Activated T-cell treated with anti-CD3 and anti-CD28 coated beads, Interleukin-2, amount 50 U/mL, for 72 hours (primary cell): ENCODE data around the gene TMEM40. TPM values are rescaled to one million over a fixed set of nuclear protein-coding genes. Genes with fewer than 3 reads are reported as not detected.
"Not testable (repeated sequence)": the region's sequence is repeated elsewhere in the genome, so short reads cannot be mapped to it uniquely, and the experiment has no call there.

Experiments
- ATAC-seq, 2 donors: fragments of 150-1000 bp; cut with Tn5 transposase; replicated peaks in 1 of 2; 2 replicates each; pipeline ENCODE4 v1.10.0; 2021; ENCODE audit warnings: moderate library complexity in 2 of 2, mild to moderate bottlenecking in 1 of 2
- DNase-seq, 2 donors: peaks; one replicate each; pipeline ENCODE4 v3.0.0; 2021 to 2022; ENCODE audit warnings: mixed read lengths in 1 of 2
- H3K27ac Mint-ChIP-seq: one replicate; pipeline ENCODE4 v1.8.0; 2022; ENCODE audit warnings: mild to moderate bottlenecking, moderate library complexity, mixed read lengths
- H3K27me3 Mint-ChIP-seq: one replicate; pipeline ENCODE4 v1.8.0; 2022; ENCODE audit warnings: low read depth, mixed read lengths
- H3K36me3 Mint-ChIP-seq, 2 donors: one replicate each; pipeline ENCODE4 v1.8.0; 2022; ENCODE audit warnings: mixed read lengths in 2 of 2, mild to moderate bottlenecking in 1 of 2; ENCODE audit not compliant: insufficient read depth in 2 of 2
- H3K4me1 Mint-ChIP-seq: one replicate; pipeline ENCODE4 v1.8.0; 2022; ENCODE audit warnings: low read depth, mixed read lengths
- H3K4me3 Mint-ChIP-seq, 2 donors: one replicate each; pipeline ENCODE4 v1.8.0; 2022; ENCODE audit warnings: mild to moderate bottlenecking in 2 of 2, mixed read lengths in 2 of 2, moderate library complexity in 2 of 2
- H3K9me3 Mint-ChIP-seq, 2 donors: one replicate each; pipeline ENCODE4 v1.8.0; 2022; ENCODE audit warnings: mixed read lengths in 2 of 2
- total RNA-seq, 2 donors: library from RNA; stranded (reverse); gene quantifications; one replicate each; pipeline ENCODE4 v1.2.3, GENCODE V29; 2022

TMEM40 gene
- total RNA-seq, 2 donors from 2014 or later = not detected

GRCh38 chr3:12733566-12733965 lies 25.5 kb downstream of the TMEM40 start:
- Mint-ChIP-seq H3K27me3 (peaks cover 6% of the 10 kb centered on the region), H3K4me1 (no peaks in the 10 kb centered on the region), H3K36me3 (no peaks in the 10 kb centered on the region), H3K4me3 (no peak overlapping the region), H3K9me3 (no peaks in the 10 kb centered on the region), H3K27ac (no peak overlapping the region)
- ATAC-seq (no peak), DNase-seq (no peak)

- H3K27ac Mint-ChIP-seq = no peak overlapping the region
- no peak for ATAC-seq
- no peaks in the 10 kb centered on the region for H3K4me1 Mint-ChIP-seq
Measured at GRCh38 chr3:12730506-12731242, 28.4 kb downstream of the TMEM40 start.

GRCh38 chr3:12729051-12729651 lies 29.9 kb downstream of the TMEM40 start:
- Mint-ChIP-seq H3K4me1 (no peaks in the 10 kb centered on the region), H3K4me3 (no peak overlapping the region), H3K27ac (no peak overlapping the region), H3K36me3 (no peaks in the 10 kb centered on the region), H3K9me3 (no peaks in the 10 kb centered on the region), H3K27me3 (peaks cover 6% of the 10 kb centered on the region)
- ATAC-seq (no peak), DNase-seq (no peak)

More at GRCh38 chr3:12730506-12731242, 28.4 kb downstream of the TMEM40 start:
- DNase-seq = no peak
- Mint-ChIP-seq H3K36me3 (no peaks in the 10 kb centered on the region), H3K4me3 (no peak overlapping the region), H3K27me3 (peaks cover 6% of the 10 kb centered on the region), H3K9me3 (no peaks in the 10 kb centered on the region)

- Mint-ChIP-seq H3K4me3 (no peak overlapping the region), H3K4me1 (no peaks in the 10 kb centered on the region), H3K36me3 (no peaks in the 10 kb centered on the region), H3K27me3 (peaks cover 6% of the 10 kb centered on the region), H3K27ac (no peak overlapping the region), H3K9me3 (no peaks in the 10 kb centered on the region)
- no peak for ATAC-seq
- no peak for DNase-seq
Measured at GRCh38 chr3:12727937-12728336, 31.1 kb downstream of the TMEM40 start.

GRCh38 chr3:12727481-12727880 lies 31.6 kb downstream of the TMEM40 start:
- no peak for ATAC-seq
- DNase-seq = no peak
- Mint-ChIP-seq H3K27me3 (peaks cover 2% of the 10 kb centered on the region), H3K27ac (no peak overlapping the region), H3K4me1 (no peaks in the 10 kb centered on the region), H3K9me3 (no peaks in the 10 kb centered on the region), H3K36me3 (no peaks in the 10 kb centered on the region), H3K4me3 (no peak overlapping the region)

GRCh38 chr3:12725436-12725835 lies 33.6 kb downstream of the TMEM40 start:
- no peak overlapping the region for H3K27ac Mint-ChIP-seq
- H3K9me3 Mint-ChIP-seq = no peaks in the 10 kb centered on the region
- no peak overlapping the region for H3K4me3 Mint-ChIP-seq
- H3K27me3 Mint-ChIP-seq = no peaks in the 10 kb centered on the region
- ATAC-seq (no peak), DNase-seq (no peak)
- H3K36me3 Mint-ChIP-seq = no peaks in the 10 kb centered on the region
- H3K4me1 Mint-ChIP-seq = peaks cover 2% of the 10 kb centered on the region

GRCh38 chr3:12724794-12725193 lies 34.3 kb downstream of the TMEM40 start:
- H3K27me3 Mint-ChIP-seq = peaks cover 2% of the 10 kb centered on the region

GRCh38 chr3:12723362-12723761 lies 35.7 kb downstream of the TMEM40 start:
- not testable (repeated sequence) for DNase-seq, H3K27ac Mint-ChIP-seq, ATAC-seq, H3K9me3 Mint-ChIP-seq, H3K36me3 Mint-ChIP-seq, H3K4me3 Mint-ChIP-seq, H3K27me3 Mint-ChIP-seq
- H3K4me1 Mint-ChIP-seq = peaks cover 14% of the 10 kb centered on the region

More at GRCh38 chr3:12724794-12725193, 34.3 kb downstream of the TMEM40 start:
- peaks cover 9% of the 10 kb centered on the region for H3K4me1 Mint-ChIP-seq
- no peak for ATAC-seq
- no peak overlapping the region for H3K4me3 Mint-ChIP-seq
- no peaks in the 10 kb centered on the region for H3K36me3 Mint-ChIP-seq
- no peaks in the 10 kb centered on the region for H3K9me3 Mint-ChIP-seq
- H3K27ac Mint-ChIP-seq = no peak overlapping the region
- no peak for DNase-seq

- Mint-ChIP-seq H3K27me3 (peaks cover 8% of the 10 kb centered on the region), H3K36me3 (no peaks in the 10 kb centered on the region), H3K4me1 (peaks cover 14% of the 10 kb centered on the region), H3K9me3 (no peaks in the 10 kb centered on the region), H3K27ac (no peak overlapping the region), H3K4me3 (no peak overlapping the region)
- no peak for ATAC-seq
- DNase-seq = no peak
Measured at GRCh38 chr3:12722226-12722625, 36.8 kb downstream of the TMEM40 start.

GRCh38 chr3:12719984-12720898 lies 38.8 kb downstream of the TMEM40 start:
- Mint-ChIP-seq H3K27me3 (peaks cover 8% of the 10 kb centered on the region), H3K9me3 (no peaks in the 10 kb centered on the region), H3K4me3 (peak overlapping the region; percentile 2 to 72), H3K36me3 (no peaks in the 10 kb centered on the region), H3K4me1 (peaks cover 14% of the 10 kb centered on the region), H3K27ac (no peak overlapping the region)
- DNase-seq (peak; percentile 68 to 70), ATAC-seq (peak; percentile 80 to 92)

- ATAC-seq = no peak
Measured at GRCh38 chr3:12719541-12719940, 39.5 kb downstream of the TMEM40 start.

GRCh38 chr3:12716605-12717151 lies 42.4 kb downstream of the TMEM40 start:
- no peak for ATAC-seq
- no peaks in the 10 kb centered on the region for H3K9me3 Mint-ChIP-seq
- peak overlapping the region; percentile 75 for H3K27ac Mint-ChIP-seq
- H3K4me3 Mint-ChIP-seq = no peak overlapping the region
- no peak for DNase-seq
- H3K36me3 Mint-ChIP-seq = no peaks in the 10 kb centered on the region
- peaks cover 14% of the 10 kb centered on the region for H3K4me1 Mint-ChIP-seq
- H3K27me3 Mint-ChIP-seq = peaks cover 8% of the 10 kb centered on the region

More at GRCh38 chr3:12719541-12719940, 39.5 kb downstream of the TMEM40 start:
- Mint-ChIP-seq H3K27me3 (peaks cover 8% of the 10 kb centered on the region), H3K4me1 (peaks cover 14% of the 10 kb centered on the region), H3K4me3 (peak overlapping the region; percentile 2 to 72), H3K36me3 (no peaks in the 10 kb centered on the region), H3K27ac (no peak overlapping the region), H3K9me3 (no peaks in the 10 kb centered on the region)
- DNase-seq = no peak

GRCh38 chr3:12714278-12714677 lies 44.8 kb downstream of the TMEM40 start:
- ATAC-seq (no peak), DNase-seq (no peak)
- Mint-ChIP-seq H3K9me3 (no peaks in the 10 kb centered on the region), H3K36me3 (no peaks in the 10 kb centered on the region), H3K4me1 (peaks cover under 1% of the 10 kb centered on the region), H3K27me3 (peaks cover 1% of the 10 kb centered on the region), H3K27ac (no peak overlapping the region), H3K4me3 (no peak overlapping the region)
